Activated CD8-positive, alpha-beta memory T cell treated with anti-CD3 and anti-CD28 coated beads, Interleukin-2, amount 50 U/mL, for 4 hours (primary cell): ENCODE data around the gene CDH13.
"Not testable (repeated sequence)": the region's sequence is repeated elsewhere in the genome, so short reads cannot be mapped to it uniquely, and the experiment has no call there.

Source experiments
- DNase-seq: peaks from one replicate; pipeline ENCODE4 v3.0.0-alpha.2; 2020

The CDH13 gene

GRCh38 chr16:82899006-82899405, 272.2 kb downstream of the CDH13 start:
- DNase-seq, result no peak

- no peak for DNase-seq
These were observed 273.1 kb downstream of the CDH13 start for GRCh38 chr16:82899731-82900450.

DNA sequence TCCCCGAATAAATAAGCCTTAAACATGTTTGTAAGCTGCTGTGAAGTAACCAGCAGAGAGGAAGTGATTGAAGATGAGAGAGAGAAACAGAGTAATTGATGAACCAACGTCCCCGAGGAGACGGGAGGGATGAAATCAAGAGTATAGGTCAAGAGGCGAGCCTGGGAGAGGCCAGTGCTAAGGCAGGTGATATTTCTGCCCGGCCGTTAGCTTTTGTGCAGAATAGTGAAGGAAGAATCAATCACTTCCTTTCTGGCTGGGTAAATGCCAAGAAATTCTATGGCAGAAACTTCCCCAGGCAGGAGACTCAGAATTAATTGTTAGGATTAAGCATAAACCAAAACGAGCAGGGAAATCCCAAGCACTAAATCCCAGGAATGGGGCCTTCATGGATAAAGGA, 273.8 kb downstream of the CDH13 start:
- no peak for DNase-seq

DNA sequence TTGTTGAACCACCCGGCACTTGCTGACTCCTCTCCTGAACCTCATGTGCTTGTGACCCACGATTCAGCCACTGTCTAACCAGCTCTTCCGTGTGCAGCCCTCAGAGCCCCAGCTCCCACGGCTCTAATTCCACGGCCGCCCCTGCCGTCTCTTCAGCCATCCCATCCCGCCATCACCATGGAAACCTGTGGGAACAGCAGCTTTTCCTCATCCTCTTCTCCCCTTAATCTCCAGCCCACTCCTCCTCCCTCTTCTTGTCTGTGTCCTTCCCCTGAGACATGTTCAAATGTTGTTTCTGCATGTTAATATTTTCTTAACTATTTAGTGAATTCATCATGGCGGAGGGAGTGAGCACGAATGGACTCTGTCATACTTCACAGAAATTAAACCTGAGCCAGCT, 285.2 kb downstream of the CDH13 start:
- DNase-seq, result no peak

GRCh38 chr16:82915139-82915824, 288.5 kb downstream of the CDH13 start:
- no peak for DNase-seq

DNA sequence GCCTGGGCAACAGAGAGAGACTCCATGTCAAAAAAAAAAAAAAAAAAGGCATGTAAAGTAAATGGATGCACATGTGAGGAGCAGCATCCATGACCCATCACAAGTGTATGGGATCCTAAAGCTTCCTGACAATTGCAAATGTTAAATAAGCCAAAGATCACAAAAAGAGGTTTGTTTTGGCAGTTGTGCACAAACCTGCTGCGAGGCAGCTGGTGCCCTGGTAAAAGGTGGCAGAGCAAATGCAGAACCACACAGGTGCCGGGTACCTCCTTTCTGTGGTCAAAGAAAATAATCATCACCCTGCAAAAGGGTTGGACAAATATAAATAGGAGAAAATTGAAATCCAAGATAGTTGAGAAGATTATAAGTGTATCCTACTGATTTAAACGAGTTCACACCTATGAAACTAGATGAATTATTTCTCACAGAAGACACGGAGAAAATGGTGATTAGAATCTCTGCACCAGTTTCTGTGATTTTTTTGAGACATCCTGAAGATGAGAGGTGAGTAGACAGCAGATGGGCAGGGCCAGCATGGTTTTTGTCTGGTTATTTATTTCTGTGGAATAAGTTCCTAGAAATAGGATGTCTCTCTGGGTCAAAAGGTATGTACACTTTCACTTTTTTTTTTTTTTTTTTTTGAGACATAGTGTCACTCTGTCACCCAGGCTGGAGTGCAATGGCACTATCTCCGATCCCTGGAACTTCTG, 291.3 kb downstream of the CDH13 start:
- DNase-seq, result no peak

DNA sequence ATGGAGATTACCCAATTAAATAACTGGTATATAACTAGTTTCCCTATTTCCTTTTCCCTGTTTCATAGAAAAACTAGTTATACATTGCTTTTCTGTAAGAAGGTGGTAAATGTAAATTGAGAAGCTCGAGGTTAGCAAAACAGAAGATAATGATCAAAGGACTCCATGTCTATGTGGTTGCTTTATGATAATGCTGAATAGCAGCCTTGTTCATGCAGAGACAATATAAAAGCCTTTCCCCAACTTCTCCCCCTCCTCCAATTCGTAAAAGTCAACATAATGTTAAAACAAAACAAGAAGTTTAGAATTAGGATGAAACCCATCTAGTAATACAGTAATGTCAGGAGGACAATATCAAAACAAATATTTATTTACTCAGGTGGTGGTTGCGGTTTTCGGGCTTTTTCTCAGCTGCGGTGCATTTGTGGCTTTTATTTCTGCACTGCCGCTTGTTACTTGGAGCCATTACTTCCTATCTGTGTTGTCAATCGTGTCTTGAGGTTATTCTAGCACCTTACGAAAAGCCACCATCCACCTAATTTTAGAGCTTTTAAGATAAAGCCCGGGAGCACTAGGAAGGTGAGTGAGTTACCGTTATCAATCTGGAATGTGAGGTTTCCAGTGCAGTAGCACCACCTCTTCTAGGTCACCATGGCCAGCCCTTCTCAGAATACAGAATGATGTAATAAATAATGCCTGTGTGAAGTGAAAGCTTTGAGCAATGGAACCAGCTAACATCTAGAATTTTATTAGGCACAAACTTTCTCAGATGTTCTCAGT, 297.5 kb downstream of the CDH13 start:
- no peak for DNase-seq

GRCh38 chr16:82926500-82926899, 299.7 kb downstream of the CDH13 start:
- no peak for DNase-seq

DNA sequence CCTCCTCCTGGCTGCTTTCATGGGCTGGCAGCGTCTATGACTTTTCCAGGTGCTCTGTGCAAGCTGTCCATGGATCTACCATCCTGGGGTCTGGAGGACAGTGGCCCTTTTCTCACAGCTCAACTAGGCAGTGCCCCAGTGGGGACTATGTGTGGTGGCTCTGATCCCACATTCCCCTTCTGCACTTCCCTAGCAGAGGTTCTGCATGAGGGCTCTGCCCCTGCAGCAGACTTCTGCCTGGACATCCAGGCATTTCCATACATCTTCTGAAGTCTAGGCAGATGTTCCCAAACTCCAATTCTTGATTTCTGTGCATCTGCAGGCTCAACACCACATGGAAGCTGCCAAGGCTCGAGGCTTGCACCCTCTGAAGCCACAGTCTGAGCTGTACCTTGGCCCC, 307.2 kb downstream of the CDH13 start:
- not testable (repeated sequence) for DNase-seq

- DNase-seq, result no peak
These were observed 309.0 kb downstream of the CDH13 start for GRCh38 chr16:82935766-82936165.

DNA sequence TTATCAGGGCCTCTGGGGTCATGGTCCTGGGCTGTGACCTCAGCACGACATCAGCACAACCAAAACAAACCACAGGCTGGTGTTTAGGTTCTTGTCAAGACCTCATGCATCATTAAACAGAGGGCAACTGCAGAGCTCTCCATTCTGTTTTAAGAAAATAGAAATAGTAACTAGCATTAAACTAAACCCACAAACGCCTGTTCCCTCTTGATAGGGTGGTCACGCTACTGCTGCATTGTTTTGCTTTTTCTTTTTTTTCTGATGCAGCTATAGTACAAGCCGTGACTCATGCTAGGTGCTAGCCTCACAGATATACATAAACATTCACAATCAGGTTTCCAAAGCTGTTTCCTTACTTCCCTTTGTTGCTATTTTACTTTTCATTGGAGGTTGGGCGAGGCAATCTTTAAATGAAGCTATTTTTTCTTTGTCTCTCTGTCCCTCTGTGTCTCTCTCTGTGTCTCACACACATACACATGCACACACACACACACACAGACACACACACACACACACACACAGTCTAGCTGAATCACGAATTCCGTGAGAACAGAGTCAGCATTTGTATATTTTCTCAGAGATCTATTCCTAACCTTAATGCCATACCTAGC, 310.3 kb downstream of the CDH13 start:
- DNase-seq, result no peak

GRCh38 chr16:82937926-82938520, 311.3 kb downstream of the CDH13 start:
- no peak for DNase-seq

GRCh38 chr16:82943371-82943770, 316.6 kb downstream of the CDH13 start:
- no peak for DNase-seq

- no peak for DNase-seq
These were observed 318.8 kb downstream of the CDH13 start for GRCh38 chr16:82945420-82946101.

DNA sequence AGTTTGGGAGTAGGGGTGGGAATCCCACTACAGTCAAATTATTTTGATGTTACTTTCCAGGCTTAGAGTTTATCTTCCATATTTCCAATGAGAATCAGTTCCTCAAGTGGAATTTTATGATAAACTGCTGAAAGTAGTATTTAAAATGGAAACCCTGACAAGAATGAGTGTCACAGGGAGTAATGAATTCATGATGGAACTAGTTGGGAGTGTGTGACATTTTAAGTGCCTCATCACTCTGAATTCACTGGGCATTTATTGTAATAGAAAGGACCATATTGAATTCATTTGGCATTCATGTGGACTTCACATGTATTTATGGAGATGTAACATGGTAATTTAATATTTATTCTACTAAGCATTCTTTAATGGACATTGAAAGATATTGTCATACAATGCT, 320.9 kb downstream of the CDH13 start:
- no peak for DNase-seq

DNA sequence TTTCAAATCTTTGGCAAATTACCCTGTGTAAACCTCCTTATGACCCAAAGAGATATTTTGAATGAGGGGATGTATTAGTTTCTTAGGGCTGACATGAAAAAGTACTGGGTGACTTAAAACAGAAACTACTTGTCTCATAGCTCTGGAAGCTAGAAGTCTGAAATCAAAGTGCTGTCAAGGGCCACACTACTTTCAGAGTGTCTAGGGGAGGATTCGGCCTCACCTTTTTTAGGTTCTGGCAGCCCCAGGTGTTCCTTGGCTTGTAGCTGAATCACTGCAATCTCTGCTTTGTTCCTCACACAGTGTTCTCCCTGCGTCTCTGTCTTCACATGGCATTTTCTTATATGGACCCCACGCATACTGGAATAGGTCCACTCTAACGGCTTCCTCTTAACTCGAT, 322.2 kb downstream of the CDH13 start:
- no peak for DNase-seq

- DNase-seq, result no peak
These were observed 326.7 kb downstream of the CDH13 start for GRCh38 chr16:82953517-82953916.

DNA sequence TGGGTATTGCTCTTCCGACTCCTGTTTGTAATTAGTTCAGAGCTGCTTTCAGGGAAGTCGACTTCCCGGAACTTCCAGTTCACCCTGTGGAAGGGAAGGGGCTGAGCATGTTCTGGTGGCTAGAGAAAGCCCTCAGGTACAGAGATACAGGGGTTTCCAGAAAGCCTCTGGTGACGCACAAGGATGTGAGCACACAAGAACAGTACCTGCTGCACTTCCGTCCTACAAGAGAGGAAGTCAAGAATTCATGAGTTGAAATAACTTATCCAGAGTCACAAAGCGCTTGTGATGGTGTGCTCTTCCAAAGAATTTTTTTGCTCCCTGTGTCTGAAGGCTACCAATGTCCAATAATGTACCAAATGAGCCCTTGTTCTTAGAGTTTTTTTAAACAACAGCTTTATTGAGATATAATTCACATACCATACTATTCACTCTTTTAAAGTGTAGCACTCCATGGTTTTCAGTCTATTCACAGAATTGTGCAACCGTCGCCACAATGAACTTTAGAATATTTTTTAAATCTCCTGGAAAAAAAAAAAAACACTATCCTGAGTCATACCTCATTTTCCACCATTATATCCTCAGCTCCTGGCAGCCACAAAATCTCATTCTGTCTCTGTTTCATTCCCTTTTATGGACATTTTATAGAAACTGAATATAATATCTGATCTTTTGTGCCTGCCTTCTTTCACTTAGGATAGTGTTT, 327.6 kb downstream of the CDH13 start:
- no peak for DNase-seq

- no peak for DNase-seq
These were observed 329.1 kb downstream of the CDH13 start for GRCh38 chr16:82955741-82956348.

- no peak for DNase-seq
These were observed 330.4 kb downstream of the CDH13 start for GRCh38 chr16:82957212-82957611.

- DNase-seq, result no peak
These were observed 334.1 kb downstream of the CDH13 start for GRCh38 chr16:82960918-82961317.
